DMS114 treated with DMSO at 0.1 percent for 48 hours (cell line): Measurements from ENCODE around the gene DFFB.

Experiments
- DNase-seq: peaks from one replicate; lab custom pipeline; 2025; ENCODE audit not compliant: unreplicated experiment; lab: John Stamatoyannopoulos, UW

DFFB gene

GRCh38 chr1:3869751-3870301 lies 12.6 kb downstream of the DFFB start:
- DNase-seq, result no peak

DNA sequence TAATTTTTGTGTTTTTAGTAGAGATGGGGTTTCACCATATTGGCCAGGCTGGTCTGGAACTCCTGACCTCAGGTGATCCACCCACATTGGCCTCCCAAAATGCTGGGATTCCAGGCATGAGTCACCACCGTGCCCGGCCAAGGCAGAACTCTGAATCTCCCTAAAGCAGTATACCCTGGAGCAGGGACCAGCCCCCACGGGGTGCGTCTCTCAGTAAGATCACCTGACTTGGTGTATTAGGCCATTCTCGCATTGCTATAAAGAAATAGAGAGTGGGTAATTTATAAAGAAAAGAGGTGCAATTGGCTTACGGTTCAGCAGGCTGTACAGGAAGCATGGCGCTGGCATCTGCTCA lies 14.2 kb downstream of the DFFB start:
- no peak for DNase-seq

- no peak for DNase-seq
These were observed 15.3 kb downstream of the DFFB start for GRCh38 chr1:3872546-3872945.

- no peak for DNase-seq
These were observed 17.5 kb downstream of the DFFB start for GRCh38 chr1:3874736-3875135.

- DNase-seq, result no peak
These were observed 19.4 kb downstream of the DFFB start for GRCh38 chr1:3876716-3877115.

GRCh38 chr1:3879099-3879498 lies 21.8 kb downstream of the DFFB start:
- DNase-seq, result no peak

DNA sequence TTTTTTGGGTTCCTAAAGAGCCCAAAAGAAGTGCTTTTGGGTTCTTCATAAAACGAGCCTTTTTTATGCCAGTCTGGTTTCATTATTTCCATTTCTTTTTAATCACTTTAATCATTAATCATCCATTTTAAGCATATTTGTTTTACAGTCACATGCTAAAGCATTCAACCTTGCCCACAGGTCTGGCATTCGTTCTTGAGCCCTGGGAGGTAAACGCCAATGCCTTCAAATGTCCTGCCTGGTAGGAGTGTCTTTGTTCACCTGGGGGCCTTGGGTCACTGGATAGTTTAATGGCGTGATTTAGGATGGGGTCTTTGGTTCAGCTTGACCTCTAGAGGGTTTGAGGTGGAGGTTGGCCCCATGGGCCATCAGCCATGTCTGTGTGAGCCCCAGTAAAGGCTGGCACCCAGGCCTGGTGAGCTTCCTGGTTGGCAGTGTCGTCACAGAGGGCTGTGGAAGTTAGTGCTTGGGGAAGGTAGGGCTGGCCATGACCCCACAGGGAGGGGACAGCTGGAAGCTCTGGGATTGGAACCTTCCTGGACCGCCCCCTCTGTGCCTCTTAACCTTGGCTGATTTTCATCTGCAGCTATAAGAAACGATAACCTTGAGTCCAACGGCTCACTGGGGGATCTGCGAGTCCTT lies 22.6 kb downstream of the DFFB start:
- DNase-seq, result no peak

- DNase-seq, result no peak
These were observed 23.3 kb downstream of the DFFB start for GRCh38 chr1:3880429-3881192.

DNA sequence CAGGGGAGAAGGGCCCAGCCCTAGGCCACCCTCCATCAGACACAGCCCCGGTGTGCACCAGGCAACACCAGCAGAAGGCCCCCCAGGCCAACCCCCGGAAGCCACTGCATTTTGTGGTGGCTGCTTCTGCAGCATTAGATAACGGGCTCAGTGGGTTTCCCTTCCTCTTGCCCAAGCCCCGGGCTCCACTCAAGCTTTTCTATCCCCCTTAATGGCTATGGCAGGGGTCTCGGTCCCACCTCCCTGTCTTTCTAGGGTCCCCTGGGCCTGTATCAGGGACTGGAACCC lies 23.9 kb downstream of the DFFB start:
- no peak for DNase-seq

DNA sequence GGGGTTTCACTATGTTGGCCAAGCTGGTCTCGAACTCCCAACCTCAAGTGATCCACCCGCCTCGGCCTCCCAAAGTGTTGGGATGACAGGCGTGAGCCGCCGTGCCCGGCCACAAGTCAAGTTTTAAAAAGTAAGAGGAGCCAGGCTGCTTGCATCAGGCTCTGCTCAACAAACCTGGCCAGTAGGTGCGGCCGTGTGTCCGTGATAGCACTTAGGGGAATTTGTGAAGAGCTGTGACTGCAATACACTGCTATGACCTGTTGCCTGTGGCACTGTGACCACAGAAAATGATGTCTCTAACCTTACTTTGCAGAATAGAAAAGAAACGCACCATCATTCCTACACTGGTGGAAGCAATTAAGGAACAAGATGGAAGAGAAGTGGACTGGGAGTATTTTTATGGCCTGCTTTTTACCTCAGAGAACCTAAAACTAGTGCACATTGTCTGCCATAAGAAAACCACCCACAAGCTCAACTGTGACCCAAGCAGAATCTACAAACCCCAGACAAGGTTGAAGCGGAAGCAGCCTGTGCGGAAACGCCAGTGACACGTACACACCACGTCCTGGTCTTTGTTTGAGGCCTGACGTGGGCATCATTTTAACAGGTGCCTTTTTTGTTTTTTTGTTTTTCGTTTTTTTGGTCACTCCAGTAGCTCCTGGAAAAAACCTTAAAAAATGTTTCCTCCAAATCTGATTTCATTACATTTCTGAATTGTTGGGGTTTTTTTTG lies 26.1 kb downstream of the DFFB start:
- DNase-seq, result no peak

GRCh38 chr1:3884966-3885365 lies 27.7 kb downstream of the DFFB start:
- DNase-seq, result no peak

DNA sequence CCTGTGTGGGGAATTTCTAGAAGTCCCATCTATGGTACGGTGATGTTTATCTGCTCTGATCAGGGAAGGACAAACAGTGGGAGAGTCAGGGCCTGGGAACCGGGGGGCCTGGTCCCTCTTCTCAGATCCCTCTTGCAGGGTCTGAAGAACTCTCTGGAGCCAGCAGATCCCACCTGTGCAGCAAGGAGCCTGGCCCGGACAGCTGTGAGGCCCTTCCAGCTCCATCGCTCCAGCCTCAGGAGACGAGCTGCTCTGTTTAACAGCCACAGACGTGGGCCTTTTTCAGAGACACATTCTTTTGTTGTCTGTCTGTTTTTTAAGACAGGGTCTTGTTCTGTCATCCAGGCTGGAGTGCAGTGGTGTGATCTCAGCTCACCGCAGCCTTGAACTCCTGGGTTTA lies 28.3 kb downstream of the DFFB start:
- no peak for DNase-seq

DNA sequence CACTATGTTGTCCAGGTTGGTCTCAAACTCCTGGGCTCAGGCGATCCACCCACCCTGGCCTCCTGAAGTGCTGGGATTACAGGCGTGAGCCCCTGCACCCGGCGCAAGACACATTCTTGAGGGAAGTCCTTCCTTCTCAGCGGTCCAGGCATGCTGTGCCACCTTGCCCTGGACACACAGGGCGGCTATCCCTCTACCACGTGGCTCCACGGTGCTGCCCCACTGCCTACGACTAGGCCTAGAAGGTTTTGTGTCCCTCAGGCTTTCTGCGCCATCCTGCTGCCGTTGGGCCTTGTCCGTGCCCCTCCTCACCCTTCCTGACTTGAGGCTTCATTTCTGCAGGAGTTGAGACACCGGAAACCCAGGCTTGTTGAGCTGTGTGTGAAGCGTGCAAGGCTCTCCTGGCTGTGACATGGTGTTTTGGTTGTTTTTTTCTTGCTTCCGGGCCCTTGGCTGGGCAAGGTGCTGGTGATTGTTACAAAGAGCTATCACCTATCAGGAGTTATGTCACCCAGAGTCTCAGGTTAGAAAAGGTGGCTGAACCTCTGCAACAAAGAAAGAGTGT lies 28.9 kb downstream of the DFFB start:
- no peak for DNase-seq

GRCh38 chr1:3886691-3887090 lies 29.4 kb downstream of the DFFB start:
- DNase-seq, result no peak

DNA sequence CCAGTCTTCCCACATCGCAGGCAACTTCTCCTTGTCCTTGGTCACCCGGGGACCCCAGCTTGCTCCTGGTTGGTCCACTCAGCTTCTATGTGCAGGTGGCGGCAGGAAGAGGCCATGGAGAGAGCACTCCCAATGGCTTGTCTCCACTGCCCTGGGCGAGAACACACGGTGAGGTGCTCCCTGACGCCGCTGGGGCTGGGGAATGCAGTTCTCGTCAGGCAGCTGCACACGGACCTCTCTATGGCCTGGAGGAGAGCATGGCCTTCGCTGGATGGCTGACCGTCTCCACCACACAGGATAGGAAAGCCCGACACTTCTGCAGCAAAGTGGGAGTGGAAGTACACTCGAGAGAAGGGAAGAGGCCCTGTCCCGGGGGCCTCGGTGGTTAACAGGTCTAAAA lies 31.0 kb downstream of the DFFB start:
- DNase-seq, result no peak

- DNase-seq, result no peak
These were observed 32.7 kb downstream of the DFFB start for GRCh38 chr1:3889936-3890335.

- no peak for DNase-seq
These were observed 33.4 kb downstream of the DFFB start for GRCh38 chr1:3890389-3891328.

DNA sequence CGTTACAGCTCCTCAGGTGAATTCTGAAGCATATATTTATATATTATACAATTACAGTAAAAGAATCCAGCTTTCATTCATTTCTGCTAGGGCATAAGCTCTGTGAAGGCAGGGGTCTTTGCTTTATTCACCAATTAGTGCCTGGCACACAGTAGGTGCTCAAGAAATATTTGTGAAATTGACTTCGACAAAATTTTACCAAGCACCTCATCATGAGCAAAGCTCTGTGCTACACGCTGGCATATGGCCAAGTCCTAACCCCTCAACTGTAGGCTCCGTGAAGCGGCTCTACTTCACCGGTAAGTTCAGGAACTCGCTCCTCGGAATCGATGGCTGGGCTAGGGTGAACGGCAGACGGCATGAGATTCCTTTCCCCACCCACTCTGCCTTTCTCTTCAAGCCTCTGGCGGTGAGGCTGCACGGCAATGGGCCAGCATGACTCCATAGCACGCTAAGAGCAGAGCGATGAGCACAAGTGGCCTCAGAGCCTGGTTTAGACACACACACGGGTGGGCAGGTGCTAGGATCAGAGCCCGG lies 34.1 kb downstream of the DFFB start:
- no peak for DNase-seq

DNA sequence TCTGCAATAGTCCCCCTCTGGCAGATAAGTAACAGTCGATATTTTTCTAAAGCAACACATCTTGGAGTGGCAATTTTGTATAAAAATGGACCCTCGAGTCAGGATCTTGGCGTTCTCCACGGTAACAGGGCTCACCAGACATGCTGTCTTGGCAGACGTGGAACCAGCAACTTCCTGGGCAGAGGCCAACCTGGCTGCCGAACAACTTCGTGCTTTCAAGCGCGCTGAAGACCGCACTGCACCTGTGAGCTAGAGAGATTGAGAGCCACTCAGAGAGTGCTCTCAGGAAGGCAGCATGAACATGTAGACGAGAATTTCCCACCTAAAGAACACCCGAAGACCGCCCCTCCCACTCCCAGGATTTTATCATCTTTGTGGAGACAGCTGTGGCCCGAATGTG lies 35.5 kb downstream of the DFFB start:
- no peak for DNase-seq

GRCh38 chr1:3893190-3893589 lies 35.9 kb downstream of the DFFB start:
- no peak for DNase-seq
